Amniotic epithelial cell (primary cell): ENCODE measurements around the gene VSIG2.
A peak's percentile ranks its signal among the peaks of the same experiment; 100 is the strongest.

ENCODE experiments used
- DNase-seq: peaks from one replicate; pipeline ENCODE4 v3.0.0-alpha.2; 2010; ENCODE audit warnings: low read depth

Gene VSIG2

GRCh38 chr11:124748481-124749343 is 3.3 kb downstream of the VSIG2 start:
- no peak for DNase-seq

DNA sequence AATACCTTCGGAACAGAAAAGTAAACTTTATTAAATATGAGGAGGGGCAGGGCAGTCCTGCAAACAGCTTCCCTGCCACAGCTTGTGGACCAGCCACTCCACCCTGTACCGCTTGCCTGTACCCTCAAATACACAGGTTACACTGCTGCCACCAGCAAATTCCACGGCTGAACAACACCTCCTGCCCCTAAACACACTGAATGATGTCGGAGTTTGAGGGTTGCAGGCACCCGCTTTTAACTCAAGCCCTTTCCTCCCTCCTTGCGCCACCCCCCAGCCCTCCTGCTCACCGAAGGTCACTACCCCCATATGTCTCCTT is 4.0 kb downstream of the VSIG2 start:
- DNase-seq, result no peak

DNA sequence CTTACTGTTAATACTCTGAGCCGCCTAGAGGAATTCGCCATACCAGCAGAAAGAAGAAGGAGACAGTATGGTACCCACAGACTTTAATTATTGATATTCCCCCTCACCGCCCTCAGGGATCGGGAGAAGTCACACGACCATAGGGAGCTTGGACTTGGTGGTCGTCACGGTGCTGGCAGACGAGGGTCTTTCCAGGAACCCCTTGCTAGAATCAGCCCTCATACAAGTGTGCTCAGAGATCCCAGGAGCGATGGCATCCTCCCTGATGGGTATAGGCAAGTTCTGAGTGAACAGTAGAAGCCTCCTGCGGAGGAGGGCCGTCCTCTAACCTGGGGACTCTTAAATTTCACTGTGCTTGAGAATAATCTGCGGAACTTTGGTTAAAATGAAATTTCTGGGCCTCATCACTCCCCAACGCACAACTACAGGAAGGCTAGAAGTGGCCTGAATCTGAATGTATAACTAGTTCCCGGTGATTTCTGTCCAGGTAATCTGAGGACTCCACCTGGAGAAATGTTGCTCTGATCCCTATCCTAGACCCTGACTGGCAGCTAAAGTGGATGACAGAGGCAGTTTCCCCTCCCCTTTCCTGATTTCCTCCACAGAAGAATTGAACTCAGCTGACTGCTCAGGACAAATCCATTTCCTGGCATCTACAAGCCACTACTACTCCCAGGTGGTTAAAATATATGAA is 4.5 kb downstream of the VSIG2 start:
- no peak for DNase-seq

- DNase-seq, result peak; percentile 64
Measured at GRCh38 chr11:124746621-124747243, 5.3 kb downstream of the VSIG2 start.

DNA sequence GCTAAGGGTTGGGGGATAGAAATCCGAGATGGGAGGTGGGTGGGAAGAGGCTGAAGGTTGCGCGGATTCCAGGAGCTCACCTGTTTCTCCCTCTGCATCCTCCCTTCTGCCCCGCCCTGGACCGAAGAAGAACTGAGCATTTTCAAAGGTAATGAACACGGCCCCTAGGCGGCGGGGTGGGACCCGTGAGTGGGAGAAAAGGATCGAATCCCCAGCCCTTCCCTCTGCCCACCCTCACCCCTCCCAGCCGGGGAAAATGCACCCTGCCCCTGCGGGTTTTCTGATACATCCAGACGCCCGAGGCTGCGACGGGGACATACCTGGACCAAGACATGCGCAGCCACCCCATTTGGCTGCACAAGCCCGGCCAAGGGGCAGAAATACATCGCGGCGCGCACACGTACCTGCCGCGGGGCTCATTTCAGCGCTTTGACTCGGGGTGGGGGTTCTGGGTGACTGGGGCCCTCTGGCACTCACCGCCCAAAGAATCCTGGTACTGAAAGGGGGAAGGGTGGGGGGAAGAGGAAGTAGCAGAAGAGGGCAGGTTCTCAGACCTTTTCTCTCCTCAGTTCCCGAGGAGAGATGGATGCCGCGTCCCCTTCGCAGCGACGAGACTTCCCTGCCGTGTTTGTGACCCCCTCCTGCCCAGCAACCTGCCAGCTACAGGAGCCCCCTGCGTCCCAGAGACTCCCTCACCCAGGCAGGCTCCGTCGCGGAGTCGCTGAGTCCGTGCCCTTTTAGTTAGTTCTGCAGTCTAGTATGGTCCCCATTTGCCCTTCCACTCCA is 6.0 kb downstream of the VSIG2 start:
- no peak for DNase-seq

GRCh38 chr11:124745270-124745834 is 6.7 kb downstream of the VSIG2 start:
- no peak for DNase-seq

GRCh38 chr11:124743050-124743449 is 9.0 kb downstream of the VSIG2 start:
- no peak for DNase-seq

GRCh38 chr11:124742555-124742954 is 9.5 kb downstream of the VSIG2 start:
- no peak for DNase-seq

DNA sequence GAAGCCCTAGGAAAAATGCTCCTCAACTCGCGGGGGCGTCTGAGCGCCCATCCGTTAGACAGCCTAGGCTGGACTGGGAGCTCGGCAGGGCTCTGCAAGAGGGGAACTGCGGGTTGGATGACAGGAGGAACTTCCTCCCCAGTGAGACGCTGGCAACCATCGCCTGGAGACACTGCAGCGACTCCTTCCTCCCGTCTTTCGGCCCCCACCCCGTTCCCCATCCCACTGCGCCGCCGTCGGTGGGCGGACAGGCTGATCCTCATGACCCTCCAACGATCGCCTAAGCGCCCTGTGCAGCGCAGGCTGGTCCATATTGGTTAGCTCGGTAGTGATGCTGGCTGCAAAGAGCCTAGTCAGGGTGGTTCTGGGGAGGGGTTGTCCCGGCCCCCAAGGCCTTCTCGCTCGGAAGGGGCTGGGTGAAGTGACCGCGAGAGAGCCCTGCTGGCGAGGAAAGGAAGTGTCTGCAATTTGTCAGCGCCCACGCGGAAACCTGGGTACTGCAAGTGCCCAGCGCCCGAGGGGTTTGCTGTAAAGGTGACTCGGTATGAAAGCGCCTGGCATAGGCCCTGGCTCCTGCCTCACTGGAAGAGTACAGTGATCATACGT is 11.7 kb downstream of the VSIG2 start:
- DNase-seq, result no peak

DNA sequence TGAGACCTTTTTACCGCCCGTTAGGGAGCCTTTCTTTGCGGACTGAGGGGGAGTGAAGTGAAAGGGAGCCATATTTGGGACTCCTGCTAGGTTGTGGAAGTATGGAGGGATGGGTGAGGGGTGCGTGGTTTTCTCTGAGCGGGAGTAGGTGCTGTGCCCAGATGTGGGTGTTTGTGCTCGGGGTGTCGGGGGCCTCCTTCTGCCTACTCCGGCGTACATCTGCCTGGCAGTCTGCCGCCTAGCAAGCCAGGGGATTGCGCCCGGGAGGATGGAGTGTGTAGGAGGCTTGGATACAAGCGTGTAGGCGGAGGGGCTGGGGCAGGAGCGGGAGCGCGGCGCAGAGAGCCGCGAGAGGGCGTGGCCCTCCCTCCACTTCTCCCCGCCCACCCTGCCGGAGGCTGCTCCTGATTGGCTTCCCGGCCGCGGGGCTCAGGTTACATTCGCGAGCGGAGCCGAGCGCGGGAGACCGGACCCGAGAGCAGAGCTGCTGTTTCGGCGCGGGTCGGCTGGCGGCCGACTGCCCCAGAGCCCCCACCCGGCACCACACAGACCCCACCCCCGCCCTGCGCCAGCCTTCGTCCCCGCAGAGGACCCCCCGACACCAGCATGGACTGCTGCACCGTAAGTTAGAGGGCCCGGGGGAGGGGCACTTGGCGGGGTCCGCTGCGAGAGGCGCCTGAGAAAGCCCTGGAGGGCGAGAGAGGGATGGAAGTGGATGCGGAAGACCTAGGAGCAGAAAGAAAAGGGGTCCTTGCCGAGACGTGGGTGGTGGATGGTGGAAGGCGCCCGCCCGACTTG is 12.4 kb downstream of the VSIG2 start, which contains the start of gene NRGN:
NRGN (plus strand) TSS at position 464 of the 798 bp plus-strand sequence; CDS start at position 607, 143 bp downstream.
- peak; percentile 86 for DNase-seq

DNA sequence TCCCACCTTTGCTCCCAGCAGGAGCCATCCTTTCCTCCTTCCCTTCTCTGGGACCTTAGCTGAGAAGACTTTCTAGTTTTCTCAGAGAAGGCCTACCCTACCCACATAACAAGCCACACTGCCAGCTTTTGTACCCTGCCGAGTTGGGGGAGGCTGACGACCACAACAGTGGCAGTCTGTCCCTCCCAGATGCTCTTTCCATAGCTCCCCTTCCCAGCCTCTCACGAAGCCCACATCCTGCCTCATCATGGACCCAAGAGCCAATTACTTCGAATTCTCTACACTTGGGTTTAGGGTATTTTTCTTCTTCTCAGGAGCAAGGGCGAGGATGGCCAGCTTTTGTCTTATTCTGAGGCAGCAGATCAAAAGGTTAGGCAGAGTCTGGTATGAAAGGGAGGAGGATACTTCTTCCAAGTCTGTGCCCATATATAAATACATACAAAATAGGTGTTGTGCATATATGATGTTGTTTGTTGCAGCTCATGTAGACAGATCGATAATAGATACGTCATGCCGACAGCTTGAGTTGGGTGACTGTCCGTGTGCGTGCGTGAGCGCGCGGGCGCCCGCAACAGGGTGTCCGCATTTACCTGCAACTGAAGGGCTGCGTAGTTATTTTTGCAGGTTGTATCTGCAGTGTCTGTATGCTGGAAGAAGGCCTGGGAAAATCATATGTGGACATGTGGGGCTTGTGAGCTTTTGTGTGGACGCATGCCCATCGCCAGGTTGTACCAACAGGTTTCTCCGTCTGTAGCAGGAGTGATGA is 13.2 kb downstream of the VSIG2 start:
- DNase-seq, result no peak

GRCh38 chr11:124737638-124738305 is 14.3 kb downstream of the VSIG2 start:
- DNase-seq, result no peak

- no peak for DNase-seq
Measured at GRCh38 chr11:124736736-124737135, 15.3 kb downstream of the VSIG2 start.

DNA sequence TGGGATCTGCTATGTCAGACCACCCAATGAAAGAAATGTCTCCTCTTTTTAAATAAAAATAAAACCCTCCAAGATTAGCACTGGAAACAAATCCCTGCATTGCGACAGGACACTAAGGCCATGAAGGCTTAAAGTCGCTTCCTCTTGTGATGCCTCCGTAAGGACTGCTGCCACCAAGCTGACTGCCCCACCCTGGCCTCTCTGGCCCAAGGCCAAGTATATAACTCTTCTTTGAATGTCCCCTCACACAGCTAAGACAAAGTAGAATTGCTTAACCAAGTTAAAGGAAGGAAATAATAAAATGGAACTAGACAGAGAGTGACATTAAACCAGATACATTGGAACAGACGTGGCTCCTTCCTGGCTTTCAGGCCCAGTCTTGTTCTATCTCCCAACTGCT is 19.8 kb downstream of the VSIG2 start:
- DNase-seq, result no peak

DNA sequence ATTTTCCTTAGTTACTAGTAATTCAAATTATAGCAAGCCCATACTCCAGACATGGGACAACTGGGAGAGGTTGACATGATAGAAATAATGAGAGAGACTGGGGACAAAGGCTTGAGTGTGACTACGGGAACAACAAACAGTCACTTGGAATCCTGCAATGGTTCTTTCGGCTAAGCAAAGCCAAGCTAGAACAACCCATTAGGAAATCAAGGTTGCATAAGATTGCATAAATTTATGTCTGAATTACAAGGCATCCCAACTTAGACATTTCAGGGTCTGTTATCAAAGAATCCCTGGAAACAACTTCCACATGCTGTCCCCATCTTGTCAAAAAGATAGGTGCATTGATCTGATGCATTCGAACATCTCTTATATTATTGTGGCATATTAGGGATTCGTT is 22.5 kb downstream of the VSIG2 start:
- no peak for DNase-seq

DNA sequence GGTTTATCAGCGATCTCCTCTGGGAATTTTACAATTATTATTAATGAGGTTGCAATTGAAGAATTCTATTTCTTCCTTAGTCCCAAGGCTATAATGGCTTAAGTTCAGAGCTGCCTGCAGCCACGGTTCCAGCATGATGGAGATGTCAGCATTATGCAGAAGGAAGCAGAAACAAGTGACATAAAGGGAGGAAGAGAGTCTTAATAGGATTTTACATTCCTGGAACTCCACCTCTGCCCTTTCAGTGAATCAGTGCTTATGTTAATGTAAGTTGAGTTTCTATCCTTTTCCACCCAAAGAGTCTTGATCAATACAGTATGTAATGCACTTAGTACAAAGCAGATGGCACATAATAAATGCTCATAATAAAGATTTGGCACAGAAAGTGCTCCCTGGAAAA is 23.9 kb downstream of the VSIG2 start:
- DNase-seq, result no peak

DNA sequence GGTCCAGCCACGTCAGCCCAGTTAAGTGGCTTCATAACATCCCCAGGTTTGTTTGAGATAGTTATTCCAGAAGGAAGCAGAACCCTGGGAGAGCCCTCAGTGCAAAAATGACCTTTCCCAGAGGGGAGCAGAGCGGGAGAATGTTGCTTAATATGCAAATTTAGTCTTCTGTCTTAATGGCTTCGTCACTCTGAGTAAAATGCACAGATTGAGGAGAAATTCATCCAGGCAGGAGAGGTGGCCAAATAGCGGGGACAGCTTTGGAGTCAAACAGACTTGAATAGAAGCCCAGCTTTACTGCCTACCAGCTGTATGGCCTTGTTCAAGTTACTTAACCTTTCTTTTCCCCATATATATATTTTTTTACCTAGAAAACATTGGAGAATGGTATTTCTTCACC is 24.6 kb downstream of the VSIG2 start:
- no peak for DNase-seq

DNA sequence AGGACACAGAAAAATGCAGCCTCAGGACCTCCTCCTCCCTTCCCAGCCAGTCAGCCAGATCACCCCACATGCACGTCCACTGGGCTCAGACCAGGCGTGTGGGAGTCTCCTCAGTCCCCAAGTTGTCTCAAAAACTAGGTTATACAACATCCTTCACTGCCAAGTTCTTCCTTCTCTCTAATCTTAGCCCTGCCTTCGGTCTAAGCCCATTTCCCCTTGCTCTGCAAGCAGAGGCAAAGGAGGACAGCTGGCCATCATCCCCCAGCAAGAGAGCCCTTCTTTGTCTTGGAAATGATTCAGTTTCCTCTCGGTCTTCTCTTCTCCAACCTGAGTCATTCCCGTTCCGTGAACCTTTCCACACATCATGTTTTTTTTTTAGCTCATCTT is 26.3 kb downstream of the VSIG2 start:
- DNase-seq, result no peak

GRCh38 chr11:124724979-124725718 is 26.9 kb downstream of the VSIG2 start:
- no peak for DNase-seq
